Endometrial microvascular endothelial cells (primary cell): ENCODE results near the gene THAP2. TPM values are rescaled to one million over a fixed set of nuclear protein-coding genes. Genes with fewer than 3 reads are reported as not detected.
"Not testable (repeated sequence)": the region's sequence is repeated elsewhere in the genome, so short reads cannot be mapped to it uniquely, and the experiment has no call there.

ENCODE experiments used
- in situ Hi-C: cut with HindIII; loops from 2 replicates; pipeline ENCODE4 v1.10.0; 2017; ENCODE audit warnings: low sequenced_read_pairs, low pct_unique_long_range_greater_than_20kb; ENCODE audit errors: inconsistent ontology term
- total RNA-seq: library from RNA; depleted of rRNA; stranded (reverse); fragments of >200 nt; gene quantifications from one replicate; pipeline ENCODE4 v1.2.3, GENCODE V29; 2015; ENCODE audit errors: inconsistent ontology term

Gene THAP2
- total RNA-seq, 1 donor from 2014 or later, result 3.0 TPM

DNA sequence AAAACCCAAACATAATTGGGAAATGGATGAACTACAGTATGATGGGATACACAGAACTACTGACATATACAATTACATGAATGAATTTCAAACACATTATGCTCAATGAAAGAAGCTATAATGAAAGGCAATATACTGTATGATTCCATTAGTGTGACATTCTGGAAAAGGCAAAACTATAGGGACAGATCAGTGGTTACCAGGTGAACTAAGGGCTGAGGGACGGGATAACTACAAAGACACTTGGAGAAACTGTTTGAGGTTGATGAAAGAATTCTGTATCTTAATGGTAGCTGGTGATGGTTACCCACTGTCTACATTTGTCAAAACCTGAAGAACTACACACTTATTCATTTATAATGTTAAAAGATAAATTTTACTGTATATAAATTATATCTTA is 8.2 kb upstream of the THAP2 start:
- in situ Hi-C loops, result no loop called here

DNA sequence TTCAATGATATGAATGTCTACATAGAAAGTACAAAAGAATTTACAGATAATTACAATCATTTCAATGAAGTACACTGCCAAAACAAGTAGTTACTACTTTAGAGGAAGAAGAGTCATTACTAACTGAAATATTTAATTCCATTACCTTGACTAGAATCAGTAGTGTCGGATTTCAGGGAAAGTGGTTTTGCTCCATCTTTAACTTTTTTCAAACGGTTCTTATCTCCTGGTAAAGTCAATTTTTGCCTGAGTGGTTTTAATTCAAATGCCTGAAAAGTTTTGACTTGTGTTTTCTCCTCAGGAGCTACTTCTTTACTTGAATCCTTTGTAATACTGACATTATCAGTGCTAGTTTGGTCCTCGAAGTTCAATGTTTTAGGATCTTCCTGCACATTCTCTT is 7.4 kb upstream of the THAP2 start:
- in situ Hi-C loops, result no loop called here

DNA sequence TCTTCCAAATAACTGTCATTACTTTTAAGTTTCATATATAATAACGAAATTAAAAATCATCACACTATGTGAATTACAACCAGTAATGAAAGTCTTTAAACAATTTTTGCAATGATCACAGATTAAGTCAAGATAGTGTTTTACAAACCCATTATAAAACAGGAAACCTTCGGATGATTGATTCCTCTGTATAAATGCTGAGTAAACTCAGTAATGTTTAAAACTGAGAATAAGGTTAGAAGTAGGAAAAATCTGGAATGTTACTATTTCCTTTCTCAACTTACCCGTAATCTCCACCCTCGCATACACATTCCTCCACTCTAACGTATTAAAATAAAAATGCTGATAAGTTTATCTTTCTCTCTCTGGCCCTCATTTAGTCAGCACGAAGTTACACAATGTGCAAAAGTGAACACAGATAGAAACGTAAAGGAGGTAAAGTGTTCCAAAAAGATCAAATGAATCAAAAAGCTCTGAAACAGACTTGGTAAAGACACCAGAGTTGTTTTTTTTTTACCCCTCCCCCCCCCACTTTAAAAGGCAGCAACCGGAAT is 2.0 kb upstream of the THAP2 start:
- in situ Hi-C loops, result no loop called here

DNA sequence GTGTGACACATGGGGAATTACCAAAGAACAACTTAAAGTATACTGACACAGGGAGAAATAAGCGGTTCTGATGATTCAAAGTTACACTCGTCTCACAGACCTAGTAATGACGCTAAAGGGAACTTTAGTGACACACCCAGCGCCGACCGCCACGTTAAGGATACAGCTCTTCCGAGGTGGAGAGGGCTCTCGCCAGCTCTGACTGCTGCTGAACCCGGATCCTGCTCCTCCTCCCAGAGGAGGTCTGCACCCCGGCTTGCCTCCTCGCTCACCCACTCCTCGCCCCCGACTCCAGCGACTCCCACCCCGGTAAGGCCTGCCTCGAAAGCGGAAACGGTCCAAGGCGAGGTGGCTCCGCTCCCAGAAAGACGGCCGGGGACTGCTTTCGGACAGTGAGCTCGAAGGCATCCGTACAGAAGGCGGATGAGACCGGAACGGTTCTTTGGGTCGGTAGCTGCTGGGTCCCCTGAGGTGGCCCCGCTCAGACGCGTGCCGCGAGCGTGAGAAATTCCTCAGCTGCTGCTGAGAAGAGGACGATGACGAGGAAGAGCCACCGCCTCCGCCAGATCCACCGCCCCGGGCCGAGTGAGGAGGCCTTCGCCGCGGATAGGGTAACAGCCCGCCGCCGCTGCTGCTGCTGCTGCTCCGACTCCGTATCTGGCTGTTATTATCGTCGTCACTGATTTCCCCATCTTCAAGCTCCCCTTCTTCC is 1.1 kb upstream of the THAP2 start:
- in situ Hi-C loops, result no loop called here

GRCh38 chr12:71664411-71665089 is 449 bp downstream of the THAP2 start:
- in situ Hi-C loops, result no loop called here

DNA sequence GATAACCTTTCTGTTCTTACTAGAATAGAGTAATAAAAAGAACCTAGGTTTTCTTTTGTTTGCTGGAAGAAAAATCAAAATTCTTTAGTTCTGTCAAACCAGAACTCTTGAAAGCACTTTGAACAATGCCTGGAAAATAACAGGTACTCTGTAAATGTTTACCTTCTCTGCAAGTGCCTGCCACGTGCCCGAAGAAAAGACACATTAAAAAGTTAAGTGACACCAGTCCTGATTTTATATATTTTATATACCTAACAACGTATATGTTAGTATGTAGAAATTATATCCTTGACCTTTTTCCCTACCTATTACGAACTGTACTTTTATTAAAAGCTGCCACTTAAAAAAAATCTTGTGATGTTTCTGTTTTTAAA is 976 bp downstream of the THAP2 start:
- in situ Hi-C loops, result no loop called here

GRCh38 chr12:71666259-71666658 is 2.2 kb downstream of the THAP2 start:
- in situ Hi-C loops, result no loop called here

DNA sequence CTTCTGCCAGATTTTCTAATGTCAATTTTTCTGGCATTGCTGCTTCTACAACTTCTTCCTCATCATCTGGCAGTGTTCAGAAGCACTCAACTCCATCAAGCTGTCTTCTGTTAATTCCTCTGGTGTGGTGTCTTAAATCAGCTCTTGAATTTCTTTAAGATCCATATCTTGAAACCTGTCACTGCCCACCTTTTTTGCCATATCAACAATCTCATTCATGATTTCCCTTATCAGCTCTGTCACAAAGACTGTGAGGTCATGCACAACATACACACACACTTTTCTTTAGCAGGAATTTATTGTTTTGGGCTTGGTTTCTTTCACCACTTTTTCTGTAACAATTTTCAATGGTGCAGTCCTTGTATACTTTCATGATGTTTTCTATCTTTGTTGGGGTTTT is 7.2 kb downstream of the THAP2 start:
- in situ Hi-C loops, result no loop called here

DNA sequence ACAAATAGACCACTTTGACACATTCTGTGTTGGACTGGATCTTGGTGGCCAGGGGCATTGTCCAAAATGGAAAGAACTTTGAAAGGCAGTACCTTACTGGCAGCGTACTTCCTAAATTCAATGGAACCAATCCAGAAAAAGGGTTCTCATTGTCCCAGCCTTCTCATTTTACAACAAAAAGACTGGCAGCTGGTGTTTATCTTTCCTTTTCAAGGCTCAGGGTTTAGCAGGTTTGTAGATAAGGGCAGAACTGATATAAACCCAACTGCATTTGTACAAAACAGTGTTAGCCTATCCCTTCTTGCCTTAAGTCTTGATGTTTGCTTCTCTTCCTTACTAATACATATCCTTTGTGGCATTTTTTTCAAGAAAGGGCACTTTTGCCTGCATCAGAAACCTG is 7.7 kb downstream of the THAP2 start:
- in situ Hi-C loops, result no loop called here

DNA sequence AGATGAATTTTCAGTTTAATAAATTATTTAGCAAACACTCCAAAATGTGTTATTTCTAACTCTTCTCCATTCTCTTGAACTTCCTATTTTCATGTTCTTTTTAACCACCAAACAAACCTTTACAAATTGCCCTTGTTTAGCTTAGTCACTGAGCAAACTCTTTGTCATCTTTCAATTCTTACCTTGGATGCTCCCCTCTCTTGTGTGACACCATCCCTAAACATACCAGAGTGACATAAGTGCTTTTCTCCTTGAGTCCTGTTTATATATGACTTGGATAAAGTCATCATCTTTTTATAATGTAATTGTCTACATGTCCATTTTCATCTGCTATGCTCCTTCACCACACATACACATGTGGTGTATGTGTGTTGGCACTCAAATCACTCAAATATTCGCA is 18.4 kb downstream of the THAP2 start:
- in situ Hi-C loops, result no loop called here

DNA sequence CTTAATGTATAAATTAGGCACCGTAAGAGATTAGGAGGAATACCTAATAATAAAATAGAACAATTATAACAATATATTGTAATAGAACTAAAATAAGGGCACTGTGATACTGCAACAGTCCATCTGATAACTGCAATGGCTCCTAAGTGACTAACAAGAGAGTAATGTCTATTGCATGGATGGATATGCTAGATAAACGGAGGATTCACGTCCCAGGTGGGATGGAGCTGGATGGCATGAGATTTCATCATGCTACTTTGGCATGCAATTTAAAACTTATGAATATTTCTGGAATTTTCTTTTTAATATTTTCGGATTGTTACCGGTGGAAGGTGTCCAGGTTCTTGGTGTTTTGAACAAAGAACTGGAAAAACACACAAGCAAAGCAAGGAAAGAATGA is 19.5 kb downstream of the THAP2 start:
- in situ Hi-C loops, result no loop called here

- in situ Hi-C loops, result no loop called here
These were observed 20.0 kb downstream of the THAP2 start for GRCh38 chr12:71684081-71684480.

- in situ Hi-C loops, result no loop called here
These were observed 21.3 kb downstream of the THAP2 start for GRCh38 chr12:71685312-71685906.

DNA sequence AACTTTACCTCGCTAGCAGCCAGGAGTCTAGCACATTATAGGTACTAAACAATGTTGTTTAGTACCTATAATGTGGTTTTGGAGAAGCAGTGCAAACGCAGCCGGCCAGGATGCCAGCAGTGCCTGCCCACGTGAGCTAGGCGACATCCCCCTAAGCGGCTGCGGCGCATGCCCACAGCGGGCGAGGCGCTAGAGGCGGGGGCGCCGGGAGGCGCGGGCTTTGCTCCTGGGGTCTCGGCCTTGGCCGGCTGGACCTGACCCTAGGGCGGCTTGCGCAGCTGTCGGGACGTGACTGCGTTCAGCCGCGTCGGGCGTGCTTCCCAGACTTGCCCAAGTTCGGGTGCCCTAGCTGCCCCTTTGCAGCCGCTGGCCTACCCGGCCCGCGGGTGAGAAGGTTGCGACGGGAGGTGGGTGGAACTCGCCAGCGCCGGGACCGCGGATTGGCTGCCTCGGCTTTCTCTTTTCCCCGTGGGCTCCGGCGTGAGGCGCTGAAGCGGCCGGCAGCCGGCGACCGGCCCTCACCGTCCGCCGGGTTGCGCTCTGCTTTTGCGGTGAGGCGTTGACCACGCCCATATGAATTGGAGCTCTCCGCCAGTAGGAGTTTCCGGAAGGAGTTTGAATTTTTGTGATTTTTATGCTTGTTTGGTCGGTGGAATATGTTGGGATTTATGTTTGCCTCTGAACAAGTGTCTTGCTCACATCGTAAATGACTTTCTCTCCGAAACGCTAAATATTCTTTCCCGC is 22.0 kb downstream of the THAP2 start, which contains the start of gene TMEM19:
Gene TMEM19, plus strand, starts transcription at position 169 of the 744 bp plus-strand sequence. CDS start 599 bp downstream, outside the sequence.
- in situ Hi-C loops, result no loop called here

DNA sequence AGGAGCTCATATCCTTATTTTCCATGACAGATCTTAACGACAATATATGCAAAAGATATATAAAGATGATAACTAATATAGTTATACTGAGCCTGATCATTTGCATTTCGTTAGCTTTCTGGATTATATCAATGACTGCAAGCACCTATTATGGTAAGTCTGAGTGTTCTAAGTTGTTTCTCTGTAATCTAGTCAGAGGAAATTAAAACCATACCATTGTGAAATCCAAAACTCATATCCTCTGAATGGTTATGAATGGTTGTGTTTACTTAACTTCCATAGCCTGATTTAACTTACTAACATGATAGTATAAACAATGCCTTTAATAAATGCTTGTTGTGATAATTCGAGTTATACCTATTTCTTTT is 22.5 kb downstream of the THAP2 start:
- in situ Hi-C loops, result no loop called here

- in situ Hi-C loops, result not testable (repeated sequence)
These were observed 23.1 kb downstream of the THAP2 start for GRCh38 chr12:71687172-71687571.

DNA sequence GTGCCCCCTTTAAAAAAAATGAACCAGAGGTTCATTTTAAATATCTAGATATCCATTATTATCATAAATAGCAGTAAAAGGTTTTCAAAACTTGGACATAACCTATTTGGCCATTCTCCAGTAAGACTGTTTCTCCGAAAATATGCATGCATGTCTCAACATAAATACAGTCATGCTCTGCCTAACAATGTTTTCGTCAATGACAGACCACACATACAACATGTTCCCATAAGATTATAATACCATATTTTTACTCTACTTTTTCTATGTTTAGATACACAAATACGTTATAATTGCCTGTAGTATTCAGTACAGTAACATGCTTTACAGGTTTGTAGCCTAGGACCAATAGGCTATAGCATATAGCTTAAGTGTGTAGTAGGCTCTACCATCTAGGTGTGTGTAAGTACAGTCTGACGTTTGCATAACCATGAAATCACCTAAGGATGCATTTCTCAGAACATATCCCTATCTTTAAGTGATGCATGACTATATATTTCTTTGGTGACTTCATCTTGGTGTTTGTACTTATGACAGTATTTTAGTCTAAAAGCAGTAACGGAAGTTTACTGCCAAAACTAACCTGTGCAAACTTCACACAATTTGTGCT is 25.0 kb downstream of the THAP2 start:
- in situ Hi-C loops, result no loop called here

- in situ Hi-C loops, result no loop called here
These were observed 27.5 kb downstream of the THAP2 start for GRCh38 chr12:71691504-71692129.

DNA sequence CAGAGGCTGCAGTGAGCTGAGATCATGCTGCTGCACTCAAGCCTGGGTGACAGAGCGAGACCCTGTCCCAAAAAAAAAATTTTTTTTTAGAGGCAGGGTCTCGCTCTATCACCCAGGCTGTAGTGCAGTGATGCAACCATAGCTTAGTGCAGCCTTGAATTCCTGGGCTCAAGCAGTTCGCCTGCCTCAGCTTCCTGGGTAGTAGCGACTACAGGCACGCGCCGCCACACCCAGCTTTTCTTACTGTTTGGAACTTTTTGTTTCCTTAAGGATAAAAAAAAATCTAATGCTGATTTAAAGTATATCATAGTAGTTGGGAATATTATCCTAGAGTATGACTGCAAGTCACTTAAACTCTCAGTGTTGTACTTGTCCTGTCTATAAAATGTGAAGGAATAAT is 29.0 kb downstream of the THAP2 start:
- in situ Hi-C loops, result no loop called here
